Mucosa of rectum (tissue), 2 donors: ENCODE data around the gene DLL3.
A peak's percentile ranks its signal among the peaks of the same experiment; 100 is the strongest.
"Not testable (repeated sequence)": the region's sequence is repeated elsewhere in the genome, so short reads cannot be mapped to it uniquely, and the experiment has no call there.

ENCODE experiments used
- H3K27ac ChIP-seq, 2 donors: one replicate each; pipeline ENCODE4 v1.7.0; 2013; ENCODE audit warnings: inconsistent platforms in 2 of 2, low read depth in 2 of 2, low read length in 2 of 2
- H3K27me3 ChIP-seq, 2 donors: one replicate each; pipeline ENCODE4 v1.7.0; 2013; ENCODE audit warnings: low read length in 2 of 2; ENCODE audit not compliant: control insufficient read depth in 2 of 2, insufficient read depth in 2 of 2
- H3K36me3 ChIP-seq, 2 donors: one replicate each; pipeline ENCODE4 v1.7.0; 2013; ENCODE audit warnings: low read length in 2 of 2; ENCODE audit not compliant: control insufficient read depth in 2 of 2, insufficient read depth in 2 of 2
- H3K4me1 ChIP-seq, 2 donors: one replicate each; pipeline ENCODE4 v1.7.0; 2013; ENCODE audit warnings: low read length in 2 of 2, mild to moderate bottlenecking in 1 of 2; ENCODE audit not compliant: control insufficient read depth in 2 of 2, insufficient read depth in 2 of 2
- H3K4me3 ChIP-seq, 2 donors: one replicate each; pipeline ENCODE4 v1.7.0; 2013; ENCODE audit warnings: low read length in 2 of 2
- H3K9ac ChIP-seq, 2 donors: one replicate each; pipeline ENCODE4 v1.7.0; 2013; ENCODE audit warnings: low read length in 2 of 2, low read depth in 1 of 2, mild to moderate bottlenecking in 1 of 2
- H3K9me3 ChIP-seq, 2 donors: one replicate each; pipeline ENCODE4 v1.7.0; 2013; ENCODE audit warnings: low read length in 2 of 2; ENCODE audit not compliant: control insufficient read depth in 2 of 2
- donor health status: healthy.
- donor health status: Normal muscosa, but diverticular disease.

The DLL3 gene

GRCh38 chr19:39498798-39499642, at the start of gene DLL3:
TSS of gene DLL3 (plus strand) at chr19:39498947. CDS start at chr19:39498975, 28 bp downstream.
- Histone ChIP-seq H3K4me3 (peak within 1 kb of the TSS in 1 of 2 donors; percentile 48), H3K9me3 (no peaks in the 10 kb centered on the region), H3K27ac (no peak within 1 kb of the TSS), H3K36me3 (no peaks in the 10 kb centered on the region), H3K9ac (no peak within 1 kb of the TSS), H3K4me1 (peaks cover 8 to 9% of the 10 kb centered on the region in 2 donors), H3K27me3 (peaks cover 30 to 31% of the 10 kb centered on the region in 2 donors)

GRCh38 chr19:39449116-39449797, 49.5 kb upstream of the DLL3 start:
- Histone ChIP-seq H3K27me3 (no peaks in the 10 kb centered on the region), H3K36me3 (peaks cover 7 to 22% of the 10 kb centered on the region in 2 donors), H3K27ac (no peak overlapping the region), H3K9me3 (no peaks in the 10 kb centered on the region), H3K4me1 (peaks cover 12 to 29% of the 10 kb centered on the region in 2 donors), H3K4me3 (no peak overlapping the region), H3K9ac (no peak overlapping the region)

GRCh38 chr19:39451257-39451656, 47.5 kb upstream of the DLL3 start:
- not testable (repeated sequence) for H3K9me3 ChIP-seq, H3K9ac ChIP-seq, H3K27ac ChIP-seq, H3K27me3 ChIP-seq, H3K4me3 ChIP-seq
- Histone ChIP-seq H3K36me3 (peaks cover 11 to 28% of the 10 kb centered on the region in 2 donors), H3K4me1 (peaks cover 4 to 22% of the 10 kb centered on the region in 2 donors)

- H3K27me3 ChIP-seq, result no peaks in the 10 kb centered on the region
- H3K36me3 ChIP-seq, result peaks cover 60 to 66% of the 10 kb centered on the region in 2 donors
- H3K9ac ChIP-seq, result no peak overlapping the region
- no peak overlapping the region for H3K27ac ChIP-seq
- H3K9me3 ChIP-seq, result no peaks in the 10 kb centered on the region
- no peak overlapping the region for H3K4me3 ChIP-seq
- H3K4me1 ChIP-seq, result no peaks in the 10 kb centered on the region
Observed at GRCh38 chr19:39463403-39463802, 35.3 kb upstream of the DLL3 start.

GRCh38 chr19:39465956-39466747, 32.6 kb upstream of the DLL3 start:
- Histone ChIP-seq H3K4me3 (no peak overlapping the region), H3K36me3 (peaks cover 61 to 67% of the 10 kb centered on the region in 2 donors), H3K9ac (no peak overlapping the region), H3K27me3 (no peaks in the 10 kb centered on the region), H3K27ac (no peak overlapping the region), H3K9me3 (no peaks in the 10 kb centered on the region), H3K4me1 (no peaks in the 10 kb centered on the region)

GRCh38 chr19:39467941-39468340, 30.8 kb upstream of the DLL3 start:
- Histone ChIP-seq H3K27ac (no peak overlapping the region), H3K4me1 (no peaks in the 10 kb centered on the region), H3K36me3 (peaks cover 76 to 80% of the 10 kb centered on the region in 2 donors), H3K27me3 (no peaks in the 10 kb centered on the region), H3K4me3 (no peak overlapping the region), H3K9me3 (no peaks in the 10 kb centered on the region), H3K9ac (no peak overlapping the region)

GRCh38 chr19:39469036-39469435, 29.7 kb upstream of the DLL3 start:
- Histone ChIP-seq H3K36me3 (peaks cover 83 to 91% of the 10 kb centered on the region in 2 donors), H3K9me3 (no peaks in the 10 kb centered on the region), H3K27me3 (no peaks in the 10 kb centered on the region), H3K4me1 (no peaks in the 10 kb centered on the region), H3K9ac (no peak overlapping the region), H3K27ac (no peak overlapping the region), H3K4me3 (no peak overlapping the region)

GRCh38 chr19:39469567-39469966, 29.2 kb upstream of the DLL3 start:
- no peak overlapping the region for H3K4me3 ChIP-seq
- H3K9ac ChIP-seq, result no peak overlapping the region
- H3K4me1 ChIP-seq, result no peaks in the 10 kb centered on the region

GRCh38 chr19:39470724-39471339, 27.9 kb upstream of the DLL3 start:
- Histone ChIP-seq H3K36me3 (peaks cover 82 to 88% of the 10 kb centered on the region in 2 donors), H3K9ac (no peak overlapping the region), H3K4me1 (no peaks in the 10 kb centered on the region), H3K27ac (no peak overlapping the region), H3K4me3 (no peak overlapping the region), H3K9me3 (no peaks in the 10 kb centered on the region), H3K27me3 (no peaks in the 10 kb centered on the region)

More at GRCh38 chr19:39469567-39469966, 29.2 kb upstream of the DLL3 start:
- Histone ChIP-seq H3K36me3 (peaks cover 87 to 93% of the 10 kb centered on the region in 2 donors), H3K27me3 (no peaks in the 10 kb centered on the region), H3K27ac (no peak overlapping the region), H3K9me3 (no peaks in the 10 kb centered on the region)
